SK-N-DZ (cell line): ENCODE results near the gene PCK2.

ENCODE experiments used
- DNase-seq: peaks from one replicate; pipeline ENCODE4 v3.0.0-alpha.2; 2015; ENCODE audit warnings: low spot score

The PCK2 gene

DNA sequence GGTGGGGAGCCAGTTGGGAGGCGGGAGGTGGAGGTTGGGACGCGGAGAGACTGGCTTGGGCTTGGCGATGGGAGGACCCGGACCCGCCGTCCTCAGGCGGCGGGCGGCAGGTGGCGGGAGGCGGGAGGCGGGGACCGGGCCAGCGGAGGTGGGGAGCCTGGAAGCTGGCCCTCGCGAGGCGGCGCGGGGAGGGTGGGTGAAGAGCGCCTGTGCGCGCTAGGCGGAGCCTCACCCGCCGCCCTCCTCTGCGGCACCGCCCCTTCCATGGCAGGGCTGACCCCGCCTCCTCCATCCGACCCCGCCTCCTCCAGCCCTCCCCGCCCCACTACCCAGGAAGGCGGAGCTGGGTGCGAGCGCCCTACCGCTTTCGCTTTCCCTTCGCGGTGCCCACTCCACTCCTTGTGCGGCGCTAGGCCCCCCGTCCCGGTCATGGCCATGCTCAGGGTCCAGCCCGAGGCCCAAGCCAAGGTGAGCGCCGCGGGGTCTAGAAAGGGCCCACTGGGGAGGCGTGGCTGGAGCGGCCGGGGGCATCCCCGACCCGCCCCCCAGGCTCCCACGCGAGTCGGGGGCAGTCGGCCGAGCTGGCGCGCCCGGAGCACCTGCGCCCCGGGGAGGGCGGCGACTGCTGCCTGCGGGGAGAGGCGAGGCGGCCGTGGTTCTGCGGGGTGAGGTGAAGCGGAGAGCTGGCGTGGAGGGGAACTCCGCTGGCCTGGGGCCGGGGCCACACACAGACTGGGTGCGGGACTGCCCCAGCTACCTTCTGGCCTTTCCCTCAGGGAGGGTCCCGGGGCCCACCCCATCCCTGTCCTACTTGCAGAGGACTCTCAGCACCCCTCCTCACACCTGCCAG, 41.9 kb downstream of the PCK2 start, which contains the start of gene PSME1:
TSS of gene PSME1 (plus strand) at position 361 of the 850 bp plus-strand sequence. CDS start at position 430, 69 bp downstream.
- DNase-seq = peak; percentile 89

DNA sequence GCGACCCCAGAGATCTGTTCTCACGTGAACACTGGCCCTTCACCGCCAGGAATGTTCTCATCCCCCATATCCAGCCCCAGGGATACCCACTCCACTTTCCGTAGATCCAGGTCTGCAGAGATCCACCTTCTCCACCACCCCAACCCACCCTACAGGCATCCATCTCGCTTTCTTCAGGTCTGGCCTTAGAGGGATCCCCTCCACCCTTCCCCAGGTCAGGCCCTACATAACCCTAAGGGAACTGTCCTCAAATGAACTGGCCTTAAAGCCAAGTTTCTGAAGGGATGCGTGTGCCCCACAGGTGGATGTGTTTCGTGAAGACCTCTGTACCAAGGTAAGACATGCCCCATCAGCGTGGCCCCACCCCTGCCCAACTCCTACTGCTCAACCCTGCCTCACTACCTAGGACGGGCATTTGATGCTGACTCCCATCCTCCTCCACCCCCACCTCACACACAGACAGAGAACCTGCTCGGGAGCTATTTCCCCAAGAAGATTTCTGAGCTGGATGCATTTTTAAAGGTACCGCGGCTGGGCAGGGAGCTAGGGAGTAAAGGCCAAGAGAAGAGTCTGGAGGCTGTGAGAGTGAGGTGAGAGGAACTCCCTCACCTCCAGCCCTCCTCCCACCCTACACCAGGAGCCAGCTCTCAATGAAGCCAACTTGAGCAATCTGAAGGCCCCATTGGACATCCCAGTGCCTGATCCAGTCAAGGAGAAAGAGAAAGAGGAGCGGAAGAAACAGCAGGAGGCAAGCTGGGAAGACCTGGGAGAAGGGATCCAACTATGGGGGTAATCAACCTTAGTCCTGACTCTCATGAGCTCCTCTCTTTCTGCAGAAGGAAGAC, 42.8 kb downstream of the PCK2 start:
- no peak for DNase-seq

DNA sequence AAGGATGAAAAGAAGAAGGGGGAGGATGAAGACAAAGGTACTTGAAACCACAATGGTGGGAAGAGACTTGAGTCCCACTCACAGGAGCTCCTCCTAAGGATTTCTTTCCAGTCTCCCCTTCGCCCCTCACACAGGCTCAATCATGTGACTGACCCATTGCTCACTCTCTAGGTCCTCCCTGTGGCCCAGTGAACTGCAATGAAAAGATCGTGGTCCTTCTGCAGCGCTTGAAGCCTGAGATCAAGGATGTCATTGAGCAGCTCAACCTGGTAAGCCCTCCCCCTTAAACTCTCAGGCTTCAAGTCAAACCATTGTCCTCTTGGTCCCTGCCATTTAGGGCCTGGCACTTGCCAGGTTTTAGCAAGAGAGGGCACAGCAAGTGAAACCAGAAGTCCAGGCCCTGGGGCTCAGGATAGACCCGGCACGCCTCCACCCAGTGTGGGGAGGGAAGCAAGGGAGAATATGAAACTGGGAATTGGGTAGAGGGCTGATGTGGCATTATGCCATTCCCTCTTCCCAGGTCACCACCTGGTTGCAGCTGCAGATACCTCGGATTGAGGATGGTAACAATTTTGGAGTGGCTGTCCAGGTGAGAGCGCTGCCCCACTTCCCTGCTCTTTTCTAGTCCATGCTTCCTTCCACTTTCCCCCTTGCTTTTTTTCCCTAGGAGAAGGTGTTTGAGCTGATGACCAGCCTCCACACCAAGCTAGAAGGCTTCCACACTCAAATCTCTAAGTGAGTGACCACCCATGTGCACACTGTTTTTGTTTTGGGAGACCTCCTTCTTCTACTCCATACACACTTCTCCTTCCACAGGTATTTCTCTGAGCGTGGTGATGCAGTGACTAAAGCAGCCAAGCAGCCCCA, 43.7 kb downstream of the PCK2 start:
- DNase-seq = no peak

DNA sequence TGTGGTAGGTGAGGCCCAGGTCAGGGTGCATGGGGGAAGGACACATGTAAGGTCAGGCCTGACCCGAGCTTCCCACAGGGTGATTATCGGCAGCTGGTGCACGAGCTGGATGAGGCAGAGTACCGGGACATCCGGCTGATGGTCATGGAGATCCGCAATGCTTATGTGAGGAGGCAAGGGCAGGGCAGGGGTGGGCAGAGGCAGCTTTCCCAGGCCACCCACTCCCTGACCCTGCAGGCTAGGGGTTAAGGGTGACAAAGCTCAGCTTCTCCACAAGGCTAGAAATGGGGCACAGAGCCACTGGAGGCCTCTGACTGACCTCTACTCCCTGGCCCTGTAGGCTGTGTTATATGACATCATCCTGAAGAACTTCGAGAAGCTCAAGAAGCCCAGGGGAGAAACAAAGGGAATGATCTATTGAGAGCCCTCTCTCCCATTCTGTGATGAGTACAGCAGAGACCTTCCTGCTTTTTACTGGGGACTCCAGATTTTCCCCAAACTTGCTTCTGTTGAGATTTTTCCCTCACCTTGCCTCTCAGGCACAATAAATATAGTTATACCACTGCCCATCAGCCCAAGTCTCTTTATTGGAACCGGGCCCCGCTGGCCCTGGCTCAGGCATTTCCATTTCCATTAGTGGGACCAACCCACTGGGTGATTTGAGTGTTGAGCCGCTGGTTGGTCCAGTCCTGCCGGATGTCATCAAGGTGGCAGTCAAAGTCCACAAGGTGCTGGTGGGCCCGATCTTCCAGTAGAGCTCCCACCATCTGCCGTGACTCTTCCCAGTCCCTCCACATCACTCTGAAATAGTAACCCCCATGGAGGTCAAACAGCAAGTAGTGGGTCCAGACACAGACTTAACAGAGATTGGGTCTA, 44.5 kb downstream of the PCK2 start:
- no peak for DNase-seq

DNA sequence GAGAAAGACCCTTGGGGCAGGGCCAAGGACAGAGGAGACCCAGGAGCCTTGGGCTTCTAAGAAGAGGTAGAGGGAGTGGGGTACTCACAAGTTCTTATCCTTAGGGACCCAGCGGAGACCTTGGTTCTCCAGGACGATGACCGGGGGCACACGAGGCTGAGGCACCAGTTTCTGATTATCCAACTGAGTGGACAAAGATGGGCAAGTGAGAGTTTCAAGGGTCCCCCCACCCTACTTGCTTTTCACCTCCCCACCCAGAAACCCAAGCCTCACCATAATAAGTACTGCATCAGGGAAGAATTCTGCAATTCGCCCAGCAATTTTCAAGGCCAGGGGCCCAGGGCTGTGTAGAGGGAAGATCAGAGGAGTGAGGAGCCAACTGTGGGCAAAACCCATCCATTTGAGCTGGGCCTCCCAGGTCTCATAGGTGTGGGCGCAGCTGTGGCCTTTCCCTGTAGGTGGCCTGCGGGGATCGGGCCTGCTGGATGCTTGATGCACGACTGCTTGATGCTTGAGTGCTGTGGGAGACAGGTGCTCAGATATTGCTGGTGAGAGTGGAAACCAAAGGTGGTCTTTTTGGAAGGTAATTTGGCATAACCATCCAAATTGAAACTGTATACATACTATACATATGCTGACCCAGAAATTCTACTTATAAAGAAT, 45.3 kb downstream of the PCK2 start:
- no peak for DNase-seq

DNA sequence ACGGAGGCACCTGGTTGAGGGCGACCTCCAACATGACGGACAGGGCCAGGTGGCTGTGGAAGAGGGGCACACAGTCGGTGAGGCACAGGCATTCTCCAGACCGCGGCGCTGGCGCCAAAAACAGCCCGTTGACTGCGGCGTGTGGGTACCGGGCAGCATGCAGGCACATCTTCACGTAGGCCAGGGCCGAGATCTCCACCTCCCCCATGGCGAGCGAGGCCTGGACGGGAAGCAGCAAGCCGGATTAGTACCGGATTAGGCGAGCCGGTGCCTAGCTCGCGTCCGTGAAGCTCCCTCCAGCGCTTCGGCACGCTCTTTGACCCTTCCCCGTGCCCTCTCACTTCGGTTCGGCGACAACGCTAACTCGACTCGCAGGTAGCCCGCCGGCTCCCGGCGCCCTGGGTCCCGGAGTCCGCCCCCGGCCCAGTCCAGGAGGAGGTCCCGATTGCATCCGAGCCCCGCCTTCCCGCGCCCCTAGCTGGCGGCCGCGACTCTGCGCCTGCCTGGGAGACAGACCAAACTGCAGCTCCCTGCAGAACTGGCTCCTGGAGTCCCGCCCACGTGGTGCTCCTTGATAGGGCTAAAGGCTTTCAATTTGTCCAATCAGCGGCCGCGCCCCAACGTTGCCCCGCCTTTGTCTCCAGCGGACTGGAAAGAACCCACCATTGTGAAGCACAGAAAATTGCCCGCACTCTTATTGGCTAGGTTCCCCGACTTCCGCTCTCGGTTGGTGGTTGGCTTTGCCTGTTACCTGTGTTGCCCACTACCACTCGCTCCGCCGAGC, 47.2 kb downstream of the PCK2 start, which contains the start of gene EMC9:
TSS of gene EMC9 (minus strand) at position 495 of the 784 bp plus-strand sequence. CDS start at position 208, 287 bp downstream.
- peak; percentile 100 for DNase-seq

DNA sequence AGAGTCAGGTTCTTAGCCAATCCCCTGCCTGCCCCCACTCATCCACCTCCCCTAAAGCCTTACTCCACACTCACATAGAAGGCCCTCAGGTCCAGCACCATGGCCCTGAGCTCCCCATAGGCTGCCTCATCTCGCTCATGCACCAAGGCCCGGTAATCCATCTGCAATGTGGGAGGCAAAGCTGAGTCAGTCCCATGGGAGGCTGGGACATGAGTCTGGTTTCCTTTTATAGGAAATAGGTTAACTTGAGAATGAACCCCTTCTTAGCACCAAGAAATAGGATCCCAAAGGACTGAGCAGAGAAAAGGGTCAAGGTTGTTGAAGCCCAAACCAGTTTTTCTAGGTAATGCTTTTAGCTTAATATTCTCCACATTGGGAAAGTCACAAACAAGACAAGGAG, 49.4 kb downstream of the PCK2 start:
- DNase-seq = no peak

DNA sequence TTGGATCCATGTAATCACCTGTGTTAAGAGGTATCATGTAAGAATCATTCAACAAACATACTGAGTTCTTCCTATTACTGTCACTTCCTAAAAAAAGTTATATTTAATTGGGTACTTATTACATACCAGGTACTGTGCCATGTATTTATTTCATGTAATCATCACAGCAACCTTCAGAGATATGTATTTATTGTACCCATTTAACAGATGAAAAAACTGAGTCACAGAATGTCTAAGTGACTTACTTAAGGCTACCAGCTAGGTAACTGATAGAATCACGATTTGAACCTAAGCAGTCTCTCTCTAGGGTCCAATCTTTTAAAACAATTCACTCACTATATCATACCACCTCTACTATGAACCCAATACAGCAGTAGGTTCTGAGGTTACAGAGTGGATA, 50.3 kb downstream of the PCK2 start:
- DNase-seq = no peak

DNA sequence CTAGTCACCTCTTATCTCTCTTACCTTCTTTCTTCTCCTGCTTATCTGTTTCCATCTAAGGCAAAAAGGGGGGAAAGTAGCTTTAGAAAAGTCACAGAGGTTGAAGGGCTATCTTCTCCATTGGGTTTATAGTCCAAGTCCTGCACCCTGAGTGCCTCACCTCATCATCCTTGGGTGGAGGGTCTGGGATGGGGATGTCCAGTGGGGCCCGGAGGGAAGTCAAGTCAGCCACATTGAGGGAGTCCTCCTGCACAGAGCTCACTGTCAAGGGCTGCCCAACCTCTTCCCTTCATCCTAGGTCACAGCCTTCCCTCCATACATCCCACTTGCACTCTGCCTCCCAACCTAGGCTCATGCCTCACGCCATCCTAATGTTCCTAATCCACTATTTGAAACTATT, 51.1 kb downstream of the PCK2 start:
- no peak for DNase-seq

DNA sequence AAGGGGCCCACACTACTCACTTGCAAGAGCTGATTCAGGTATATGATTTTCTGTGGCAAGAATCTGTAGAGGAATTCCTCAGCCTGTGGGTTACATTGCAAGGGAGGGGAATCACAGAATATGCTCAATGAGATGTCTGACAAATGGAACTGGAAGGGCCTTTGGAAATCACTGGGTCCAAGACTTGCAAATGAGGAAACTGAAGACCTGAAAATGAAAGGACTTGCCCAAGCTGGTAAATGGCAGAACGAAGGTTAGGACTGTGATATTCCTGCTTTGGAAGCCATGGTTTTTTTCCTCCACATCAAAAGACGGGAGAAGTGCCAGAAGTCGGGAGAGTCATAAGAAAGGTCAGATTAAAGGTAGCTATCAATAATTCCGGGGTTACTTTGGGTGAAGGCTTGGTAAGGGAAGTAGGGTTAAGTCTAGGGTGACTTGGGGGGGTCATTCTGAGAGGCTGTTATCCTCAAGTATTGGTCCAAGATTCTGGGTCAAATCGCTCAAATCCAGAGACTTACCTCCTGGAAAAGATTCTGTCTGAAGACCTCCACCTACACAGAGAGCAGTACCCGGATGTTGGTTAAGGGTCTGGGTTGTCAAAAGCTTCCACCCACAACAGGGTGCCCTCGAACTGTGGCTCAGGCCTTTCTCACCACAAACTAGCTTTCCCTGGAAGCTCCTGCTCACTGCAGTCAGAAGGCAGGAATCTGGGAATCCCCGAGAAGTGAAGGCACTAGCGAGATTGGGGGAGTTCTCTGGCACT, 51.8 kb downstream of the PCK2 start:
- peak; percentile 57 for DNase-seq

DNA sequence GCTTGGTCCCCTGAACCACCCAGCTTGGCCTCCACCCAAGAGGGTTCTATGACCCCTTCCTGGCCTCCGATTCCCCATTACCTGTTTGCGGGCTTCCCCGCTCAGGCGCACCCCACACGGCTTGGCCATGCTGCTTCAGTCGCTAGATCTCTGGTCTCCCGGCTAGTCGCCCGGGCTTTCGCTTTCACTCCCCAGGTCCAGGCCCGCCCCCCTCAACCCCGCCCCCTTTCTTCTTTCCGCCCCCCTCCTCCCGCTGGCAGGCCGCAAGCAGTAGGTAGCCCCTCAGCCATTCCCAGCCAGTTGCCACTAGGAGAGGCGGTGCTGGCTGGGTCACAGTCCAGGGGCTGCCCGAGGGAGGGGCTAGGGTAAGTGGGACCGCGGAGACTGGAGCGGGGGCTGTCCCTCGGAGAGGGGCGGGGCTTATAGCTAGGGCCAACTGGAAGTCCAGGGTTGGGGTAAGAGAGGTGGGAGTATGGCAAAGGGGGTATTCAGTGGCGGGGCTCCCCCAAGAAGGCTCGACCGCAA, 52.4 kb downstream of the PCK2 start, which contains the start of gene PSME2:
TSS of gene PSME2 (minus strand) at position 158 of the 525 bp plus-strand sequence. CDS start at position 129, 29 bp downstream.
- peak; percentile 99 for DNase-seq

DNA sequence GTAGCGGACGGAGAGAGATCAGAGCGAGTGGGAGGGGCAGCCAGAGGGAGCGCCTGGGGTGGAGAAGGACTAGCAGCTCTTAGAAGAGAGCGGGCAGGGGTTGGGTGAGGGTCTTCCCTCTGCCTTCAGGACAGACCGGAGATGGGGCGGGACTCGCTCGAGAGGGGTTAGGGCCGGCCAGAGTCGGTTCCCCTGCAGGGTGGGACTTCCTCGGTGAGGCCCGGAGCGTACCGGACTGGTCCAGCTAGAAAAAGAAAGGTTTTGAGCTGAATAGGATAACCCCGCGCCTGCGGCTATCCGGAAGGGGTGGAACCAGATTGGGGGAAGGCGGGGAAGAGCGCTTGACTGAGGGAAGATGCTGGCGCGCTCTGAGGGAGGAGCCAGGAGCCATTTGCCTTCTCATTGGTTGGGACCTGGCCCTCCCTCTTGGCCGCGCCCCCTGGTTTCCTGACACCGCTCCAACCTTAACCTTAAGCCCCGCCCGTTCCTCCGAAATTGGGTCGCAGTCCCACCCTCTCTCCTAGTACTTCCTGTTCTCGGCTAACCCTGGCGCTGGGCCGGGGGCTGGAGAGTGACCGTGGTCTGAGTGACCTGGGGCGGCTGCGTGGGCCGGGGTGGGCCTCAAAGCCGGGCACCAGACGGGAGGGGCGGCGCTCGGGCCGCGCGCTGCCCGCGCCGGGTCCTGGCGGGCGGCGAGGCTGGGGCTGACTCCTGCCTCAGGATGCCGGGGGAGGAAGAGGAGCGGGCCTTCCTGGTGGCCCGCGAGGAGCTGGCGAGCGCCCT, 53.1 kb downstream of the PCK2 start, which contains the start of gene RNF31:
TSS of gene RNF31 (plus strand) at position 521 of the 783 bp plus-strand sequence. CDS start at position 722, 201 bp downstream.
- DNase-seq = peak; percentile 99

DNA sequence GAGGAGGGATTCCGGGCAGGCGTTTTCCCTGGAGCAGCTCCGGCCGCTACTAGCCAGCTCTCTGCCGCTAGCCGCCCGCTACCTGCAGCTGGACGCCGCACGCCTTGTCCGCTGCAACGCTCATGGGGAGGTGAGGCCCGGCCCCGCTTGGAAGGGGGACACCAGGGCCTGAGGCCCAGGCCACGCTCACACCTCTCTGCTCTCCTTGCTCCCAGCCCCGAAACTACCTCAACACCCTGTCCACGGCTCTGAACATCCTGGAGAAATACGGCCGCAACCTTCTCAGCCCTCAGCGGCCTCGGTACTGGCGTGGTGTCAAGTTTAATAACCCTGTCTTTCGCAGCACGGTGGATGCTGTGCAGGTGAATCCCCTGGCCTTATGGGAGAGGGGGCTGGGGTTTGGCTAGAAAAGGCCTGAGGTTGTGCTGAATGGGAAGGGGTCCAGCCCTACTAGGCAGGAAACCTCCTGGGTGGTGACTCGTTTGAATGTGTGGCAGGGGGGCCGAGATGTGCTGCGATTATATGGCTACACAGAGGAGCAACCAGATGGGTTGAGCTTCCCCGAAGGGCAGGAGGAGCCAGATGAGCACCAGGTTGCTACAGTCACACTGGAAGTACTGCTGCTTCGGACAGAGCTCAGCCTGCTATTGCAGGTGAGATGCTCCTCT, 53.8 kb downstream of the PCK2 start:
- no peak for DNase-seq

DNA sequence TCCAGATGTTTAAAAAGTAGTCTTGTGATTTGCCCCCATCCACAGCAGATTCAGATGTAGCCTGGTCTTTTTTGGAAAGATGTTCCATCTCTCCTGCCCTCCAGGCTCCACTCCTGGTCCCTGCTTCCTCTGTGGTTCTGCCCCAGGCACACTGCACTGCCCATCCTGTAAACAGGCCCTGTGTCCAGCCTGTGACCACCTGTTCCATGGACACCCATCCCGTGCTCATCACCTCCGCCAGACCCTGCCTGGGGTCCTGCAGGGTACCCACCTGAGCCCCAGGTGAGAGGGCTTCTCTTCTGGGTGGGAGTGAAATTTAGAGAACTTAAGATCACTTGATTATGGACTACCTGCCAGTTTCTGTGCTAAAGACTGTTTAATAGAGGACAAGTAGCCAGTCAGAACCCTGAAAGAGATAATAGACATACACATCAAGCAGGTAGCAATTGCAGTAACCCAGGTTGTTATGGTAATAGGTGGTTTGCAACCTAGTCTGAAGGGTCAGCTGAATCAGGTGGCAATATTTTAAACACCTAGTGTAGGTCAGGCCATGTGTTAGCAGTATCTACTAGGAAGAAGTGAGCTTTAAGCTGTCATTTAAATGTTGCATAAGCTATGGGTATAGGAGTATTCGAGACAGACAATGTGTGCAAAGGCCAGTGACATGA, 55.3 kb downstream of the PCK2 start:
- no peak for DNase-seq

DNA sequence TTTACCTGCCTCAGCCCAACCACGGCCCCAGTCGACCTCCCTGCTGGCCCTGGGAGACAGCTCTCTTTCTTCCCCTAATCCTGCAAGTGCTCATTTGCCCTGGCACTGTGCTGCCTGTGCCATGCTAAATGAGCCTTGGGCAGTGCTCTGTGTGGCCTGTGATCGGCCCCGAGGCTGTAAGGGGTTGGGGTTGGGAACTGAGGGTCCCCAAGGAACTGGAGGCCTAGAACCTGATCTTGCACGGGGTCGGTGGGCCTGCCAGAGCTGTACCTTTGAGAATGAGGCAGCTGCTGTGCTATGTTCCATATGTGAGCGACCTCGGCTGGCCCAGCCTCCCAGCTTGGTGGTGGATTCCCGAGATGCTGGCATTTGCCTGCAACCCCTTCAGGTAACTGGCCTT, 56.0 kb downstream of the PCK2 start:
- no peak for DNase-seq

DNA sequence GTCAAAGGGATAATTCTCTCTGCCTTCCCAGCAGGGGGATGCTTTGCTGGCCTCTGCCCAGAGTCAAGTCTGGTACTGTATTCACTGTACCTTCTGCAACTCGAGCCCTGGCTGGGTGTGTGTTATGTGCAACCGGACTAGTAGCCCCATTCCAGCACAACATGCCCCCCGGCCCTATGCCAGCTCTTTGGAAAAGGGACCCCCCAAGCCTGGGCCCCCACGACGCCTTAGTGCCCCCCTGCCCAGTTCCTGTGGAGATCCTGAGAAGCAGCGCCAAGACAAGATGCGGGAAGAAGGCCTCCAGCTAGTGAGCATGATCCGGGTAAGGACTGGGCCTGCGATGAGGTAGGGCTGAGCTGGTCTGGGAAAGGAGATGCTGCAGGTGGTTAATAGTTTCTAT, 56.5 kb downstream of the PCK2 start:
- no peak for DNase-seq
